ENCODE results near the gene TMEM37.

Gene TMEM37

DNA sequence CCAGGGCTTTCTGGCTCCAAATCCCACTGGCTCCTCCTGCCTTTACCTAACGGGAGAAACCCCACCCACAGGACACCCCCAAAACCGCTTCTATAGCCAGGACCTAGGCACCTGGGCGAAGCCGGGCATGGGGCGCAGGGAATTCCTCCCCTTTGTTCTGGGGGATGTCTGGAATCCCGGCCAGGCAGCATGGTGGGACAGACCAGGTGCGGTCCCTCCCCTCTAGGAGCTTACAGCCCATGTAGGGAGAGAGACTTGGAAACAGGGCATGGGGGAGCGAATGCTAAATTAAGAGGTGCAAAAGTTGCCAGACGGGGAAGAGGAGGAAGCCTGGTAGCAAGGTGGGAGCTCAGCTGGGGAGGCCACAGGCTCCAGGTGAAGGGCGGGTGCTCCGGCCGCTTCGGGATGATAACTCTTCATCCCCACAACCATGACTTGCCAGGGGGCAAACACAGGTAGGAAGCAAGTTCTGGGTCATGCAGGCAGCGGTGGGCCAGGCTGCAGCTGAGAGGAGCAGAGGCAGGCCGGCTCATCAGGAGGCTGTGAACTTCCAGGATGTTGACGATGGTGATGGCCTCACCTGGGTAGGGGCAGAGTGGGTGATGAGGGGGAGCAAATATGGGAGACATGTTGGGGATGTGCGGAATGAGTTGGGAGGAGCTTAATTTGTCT is 1.3 kb downstream of the TMEM37 start:
- no peak for DNase-seq

DNA sequence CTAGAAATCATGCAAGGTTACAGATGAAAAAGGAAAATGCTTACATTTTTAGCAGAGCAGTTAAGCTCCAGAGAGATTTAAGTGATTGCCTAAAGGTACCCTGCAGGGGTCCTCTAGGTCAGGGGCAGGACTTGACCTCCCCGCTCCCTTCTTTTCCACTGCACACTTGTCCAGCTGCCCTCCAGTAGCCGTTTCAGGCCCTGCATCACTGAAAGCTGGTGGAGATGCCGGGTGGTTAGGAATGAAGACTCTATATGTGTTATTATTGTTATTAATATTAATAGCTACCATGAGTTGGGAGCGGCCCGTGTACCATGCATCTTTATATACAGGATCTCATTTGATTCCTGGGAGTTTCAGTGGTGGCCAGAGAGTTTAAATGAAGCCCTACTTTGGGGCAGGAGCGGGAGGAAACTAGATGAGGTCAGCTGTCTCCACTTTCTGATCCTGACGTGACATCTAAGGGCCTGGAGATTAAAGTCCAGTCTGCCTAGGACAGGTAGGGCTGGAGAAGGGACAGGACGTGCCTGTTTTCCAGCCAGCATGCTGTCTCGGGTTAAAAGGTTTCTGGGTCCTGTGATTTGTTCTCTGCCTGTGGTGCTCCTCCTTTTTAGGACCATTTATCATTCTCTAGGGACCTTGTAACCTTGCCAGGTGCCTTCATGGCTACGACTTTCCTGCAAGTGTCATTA is 2.1 kb downstream of the TMEM37 start:
- no peak for DNase-seq

DNA sequence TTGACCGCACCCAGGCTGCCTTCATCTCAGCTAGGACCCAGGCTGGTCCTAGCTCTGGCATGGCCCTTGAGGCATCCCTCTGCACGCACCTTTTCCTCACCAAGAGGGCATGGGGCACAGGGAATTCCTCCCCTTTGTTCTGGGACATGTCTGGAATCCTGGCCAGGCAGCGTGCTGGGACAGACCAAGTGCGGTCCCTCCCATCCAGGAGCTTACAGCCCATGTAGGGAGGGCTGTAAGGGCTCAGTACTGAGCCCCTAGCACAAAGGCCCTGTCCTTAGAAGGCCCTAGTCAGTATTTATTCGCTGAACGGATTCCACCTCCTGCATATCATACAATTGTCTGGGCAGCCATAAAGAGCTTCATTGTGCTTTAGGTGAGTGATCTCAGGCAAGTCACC is 3.0 kb downstream of the TMEM37 start:
- DNase-seq = no peak

DNA sequence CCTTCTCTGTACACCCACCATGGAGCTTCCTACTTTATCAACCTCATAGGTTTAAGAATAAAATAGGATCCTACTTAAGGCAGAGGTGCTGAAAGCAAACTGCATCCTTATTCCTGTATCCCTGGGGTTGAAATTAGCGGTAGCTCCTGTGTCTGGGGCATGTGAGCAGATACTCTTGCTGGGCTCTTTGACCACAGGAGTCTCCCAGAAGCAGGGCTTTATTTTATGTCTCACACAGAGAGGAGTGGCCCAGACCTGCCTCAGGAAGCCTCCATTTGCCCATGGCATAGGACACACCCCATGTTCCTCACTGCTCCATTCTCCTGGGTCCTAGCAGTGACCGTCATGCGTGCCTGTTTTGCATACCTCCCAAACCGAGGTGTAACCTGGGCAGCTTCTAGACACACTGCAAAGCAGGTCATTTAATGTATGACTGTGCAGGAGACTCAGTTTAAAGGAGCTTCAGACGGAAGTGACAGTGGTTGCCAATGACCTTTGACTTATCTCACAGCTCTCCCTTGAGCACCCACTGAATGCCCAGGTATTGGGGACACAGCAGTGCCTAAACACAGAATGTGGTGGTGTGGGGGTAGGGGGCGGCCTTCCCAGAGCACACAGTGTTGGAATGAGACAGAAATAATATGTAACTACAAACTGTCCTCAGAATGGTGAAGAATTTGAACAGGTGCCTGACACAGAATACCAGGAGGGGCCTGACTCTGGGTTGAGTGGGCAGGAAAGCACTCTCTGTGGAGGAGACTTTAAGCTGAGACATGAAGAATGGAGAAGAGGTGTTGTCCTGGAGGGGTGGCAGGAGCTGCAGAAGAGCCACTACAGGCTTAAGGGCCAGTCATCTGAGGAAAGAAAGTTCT is 3.7 kb downstream of the TMEM37 start:
- no peak for DNase-seq

- DNase-seq = no peak
Observed at GRCh38 chr2:119435953-119436297, 4.3 kb downstream of the TMEM37 start.

DNA sequence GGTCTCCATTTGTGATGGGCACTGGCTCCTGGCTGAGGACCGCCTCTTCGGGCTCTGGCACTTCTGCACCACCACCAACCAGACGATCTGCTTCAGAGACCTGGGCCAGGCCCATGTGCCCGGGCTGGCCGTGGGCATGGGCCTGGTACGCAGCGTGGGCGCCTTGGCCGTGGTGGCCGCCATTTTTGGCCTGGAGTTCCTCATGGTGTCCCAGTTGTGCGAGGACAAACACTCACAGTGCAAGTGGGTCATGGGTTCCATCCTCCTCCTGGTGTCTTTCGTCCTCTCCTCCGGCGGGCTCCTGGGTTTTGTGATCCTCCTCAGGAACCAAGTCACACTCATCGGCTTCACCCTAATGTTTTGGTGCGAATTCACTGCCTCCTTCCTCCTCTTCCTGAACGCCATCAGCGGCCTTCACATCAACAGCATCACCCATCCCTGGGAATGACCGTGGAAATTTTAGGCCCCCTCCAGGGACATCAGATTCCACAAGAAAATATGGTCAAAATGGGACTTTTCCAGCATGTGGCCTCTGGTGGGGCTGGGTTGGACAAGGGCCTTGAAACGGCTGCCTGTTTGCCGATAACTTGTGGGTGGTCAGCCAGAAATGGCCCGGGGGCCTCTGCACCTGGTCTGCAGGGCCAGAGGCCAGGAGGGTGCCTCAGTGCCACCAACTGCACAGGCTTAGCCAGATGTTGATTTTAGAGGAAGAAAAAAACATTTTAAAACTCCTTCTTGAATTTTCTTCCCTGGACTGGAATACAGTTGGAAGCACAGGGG is 5.5 kb downstream of the TMEM37 start:
- no peak for DNase-seq

DNA sequence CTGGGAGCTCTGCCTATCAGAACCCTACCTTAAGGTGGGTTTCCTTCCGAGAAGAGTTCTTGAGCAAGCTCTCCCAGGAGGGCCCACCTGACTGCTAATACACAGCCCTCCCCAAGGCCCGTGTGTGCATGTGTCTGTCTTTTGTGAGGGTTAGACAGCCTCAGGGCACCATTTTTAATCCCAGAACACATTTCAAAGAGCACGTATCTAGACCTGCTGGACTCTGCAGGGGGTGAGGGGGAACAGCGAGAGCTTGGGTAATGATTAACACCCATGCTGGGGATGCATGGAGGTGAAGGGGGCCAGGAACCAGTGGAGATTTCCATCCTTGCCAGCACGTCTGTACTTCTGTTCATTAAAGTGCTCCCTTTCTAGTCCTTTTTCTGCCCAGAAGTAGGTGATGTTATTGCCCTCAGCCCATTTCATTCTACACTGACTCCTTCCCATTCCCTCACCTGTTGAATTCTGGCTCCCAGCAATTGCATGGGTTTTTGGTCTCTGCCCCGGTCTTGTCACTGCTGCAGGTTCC is 6.5 kb downstream of the TMEM37 start:
- no peak for DNase-seq

- DNase-seq = no peak
Observed at GRCh38 chr2:119438726-119439284, 7.2 kb downstream of the TMEM37 start.

- no peak for DNase-seq
Observed at GRCh38 chr2:119439574-119440500, 8.2 kb downstream of the TMEM37 start.

- DNase-seq = no peak
Observed at GRCh38 chr2:119440501-119440870, 8.8 kb downstream of the TMEM37 start.

- no peak for DNase-seq
Observed at GRCh38 chr2:119440873-119441272, 9.2 kb downstream of the TMEM37 start.

DNA sequence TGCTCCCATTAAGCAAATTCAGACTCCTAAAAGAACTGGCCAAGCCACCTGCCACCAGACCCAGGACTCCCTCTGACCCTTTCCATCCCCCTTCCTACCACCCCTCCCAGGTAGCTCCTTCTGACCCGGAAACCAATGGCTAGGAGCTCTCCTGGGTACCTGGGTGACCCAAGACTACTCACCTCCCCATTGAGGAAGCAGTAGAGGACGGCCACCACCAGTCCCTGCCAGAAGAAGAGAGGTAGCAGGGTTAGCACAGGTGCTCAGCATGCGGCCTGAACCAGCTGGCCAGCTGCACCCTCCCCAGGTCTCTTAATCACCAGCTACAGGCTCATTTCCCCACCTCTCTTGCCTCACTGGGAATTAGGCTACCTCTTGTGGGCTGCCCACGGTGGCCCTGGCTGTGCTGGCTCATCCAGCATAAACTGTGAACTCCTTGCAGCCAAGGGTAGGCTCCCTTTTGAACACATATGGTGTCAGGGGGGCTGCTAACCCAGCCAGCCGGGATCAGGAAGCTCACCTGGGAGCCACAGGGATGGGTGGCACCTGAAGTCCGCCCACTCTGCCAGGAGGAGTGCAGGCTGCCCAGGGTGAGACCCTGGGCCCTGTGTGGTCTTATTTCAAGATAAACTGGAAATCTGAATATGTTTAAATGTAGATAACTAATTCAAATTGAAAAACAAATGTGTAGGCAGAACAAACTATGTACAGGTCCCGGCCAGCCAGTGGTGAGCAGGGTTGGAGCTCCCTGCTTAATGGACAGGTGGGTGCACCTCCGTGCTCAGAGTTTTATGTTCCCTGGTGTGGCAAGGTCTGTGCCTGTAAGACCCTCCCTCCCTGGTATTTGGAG is 9.9 kb downstream of the TMEM37 start:
- DNase-seq = no peak

- DNase-seq = no peak
Observed at GRCh38 chr2:119442226-119442619, 10.6 kb downstream of the TMEM37 start.

- no peak for DNase-seq
Observed at GRCh38 chr2:119442850-119443249, 11.2 kb downstream of the TMEM37 start.

DNA sequence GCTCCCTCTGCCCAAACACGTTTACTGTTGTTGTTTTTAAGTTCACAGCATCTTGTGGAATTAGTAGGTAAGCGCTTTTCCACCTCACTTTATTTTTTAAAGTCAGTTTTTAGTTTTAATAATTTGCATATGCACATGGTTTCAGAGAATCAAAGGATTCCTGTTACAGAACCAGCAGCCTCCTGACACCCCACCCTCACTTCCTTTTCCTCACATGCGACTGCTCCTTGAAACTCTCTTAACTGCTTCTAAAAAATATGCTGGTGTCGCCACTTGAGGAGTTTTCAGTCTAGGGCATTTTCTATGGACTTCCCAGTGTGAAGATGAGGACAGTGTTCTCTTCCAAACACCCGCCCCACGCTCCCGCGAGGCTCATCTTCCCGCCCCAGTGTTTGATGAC is 14.4 kb downstream of the TMEM37 start:
- DNase-seq = no peak

DNA sequence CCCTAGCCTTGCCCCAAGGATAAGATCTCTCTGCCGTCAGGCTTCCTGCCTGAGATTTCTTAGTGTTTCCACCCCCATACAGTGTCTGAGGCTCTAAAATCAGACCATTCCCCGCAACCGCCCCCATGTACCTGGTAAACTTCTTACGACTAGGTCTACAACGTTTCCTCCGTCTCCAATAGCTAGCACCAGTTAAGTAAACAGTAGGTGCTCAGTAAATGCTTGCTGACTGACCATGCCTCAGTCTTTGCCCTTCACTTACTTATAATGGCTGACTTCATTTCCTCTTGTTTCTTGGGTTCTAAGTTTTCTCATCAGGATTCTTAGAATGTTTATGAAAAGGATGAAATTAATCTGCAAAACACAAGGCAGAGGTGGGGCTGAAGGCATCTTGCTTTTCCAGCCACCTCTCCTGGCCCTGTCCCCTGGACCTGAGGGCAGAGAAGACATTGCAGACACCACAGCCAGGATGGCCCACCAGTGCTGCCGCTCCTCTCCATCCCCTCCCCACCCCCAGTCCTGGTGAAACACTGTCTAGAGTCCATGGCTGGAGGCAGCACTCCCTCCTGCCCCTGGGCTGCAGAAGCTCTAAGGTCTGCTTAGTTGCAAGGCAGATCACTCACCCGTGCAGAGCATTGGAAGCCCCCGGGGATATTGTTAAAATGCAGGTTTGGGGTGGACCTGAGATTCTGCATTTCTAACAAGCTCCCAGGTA is 16.9 kb downstream of the TMEM37 start:
- DNase-seq = no peak

GRCh38 chr2:119449521-119449920 is 17.9 kb downstream of the TMEM37 start:
- no peak for DNase-seq

- DNase-seq = no peak
Observed at GRCh38 chr2:119451336-119452050, 19.8 kb downstream of the TMEM37 start.
